Stimulated activated CD8-positive, alpha-beta memory T cell treated with anti-CD3 and anti-CD28 coated beads, Interleukin-12 subunit alpha, Interleukin-12 subunit beta, amount 100 ng/mL, for 4 hours (primary cell): ENCODE results near the gene NDUFS1.
"Not testable (repeated sequence)": the region's sequence is repeated elsewhere in the genome, so short reads cannot be mapped to it uniquely, and the experiment has no call there.

Experiments
- DNase-seq: peaks from one replicate; pipeline ENCODE4 v3.0.0-alpha.2; 2020; ENCODE audit warnings: low read depth

Gene NDUFS1

DNA sequence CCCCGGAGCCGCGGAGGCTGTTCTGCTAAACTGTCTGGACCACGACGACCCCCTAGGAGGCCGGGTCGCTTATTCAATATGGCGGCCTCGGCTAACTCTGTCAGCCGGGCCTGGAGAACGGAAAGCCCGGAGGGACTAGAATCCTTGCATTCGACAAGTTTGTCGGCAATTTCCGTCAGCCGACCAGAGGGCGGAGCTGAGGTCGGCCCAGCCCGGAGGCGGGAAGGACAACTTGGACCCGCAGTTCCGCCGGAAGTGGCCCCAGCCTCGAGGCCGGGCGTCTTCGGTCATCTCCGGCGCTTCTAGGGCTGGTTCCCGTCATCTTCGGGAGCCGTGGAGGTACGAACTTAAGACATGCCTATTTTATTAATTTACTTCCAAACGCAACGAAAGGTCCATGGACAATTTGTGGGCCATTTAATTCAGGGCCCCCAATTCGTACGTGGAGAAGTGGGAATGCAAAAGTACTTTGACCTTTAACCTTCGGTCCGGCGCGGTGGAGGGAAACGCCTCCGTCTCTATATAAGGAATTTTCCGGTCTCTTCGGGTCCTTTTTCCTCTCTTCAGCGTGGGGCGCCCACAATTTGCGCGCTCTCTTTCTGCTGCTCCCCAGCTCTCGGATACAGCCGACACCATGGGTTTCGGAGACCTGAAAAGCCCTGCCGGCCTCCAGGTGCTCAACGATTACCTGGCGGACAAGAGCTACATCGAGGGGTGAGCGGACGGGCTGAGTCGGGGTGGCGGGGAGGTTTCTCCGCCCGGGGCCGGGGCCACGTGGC lies at the start of gene NDUFS1, which contains the start of gene EEF1B2:
TSS of gene NDUFS1 (minus strand) at position 99 of the 779 bp plus-strand sequence. CDS start 5,766 bp downstream, outside the sequence.
TSS of gene EEF1B2 (plus strand) at position 550 of the 779 bp plus-strand sequence. CDS start at position 635, 85 bp downstream.
- peak; percentile 95 for DNase-seq

DNA sequence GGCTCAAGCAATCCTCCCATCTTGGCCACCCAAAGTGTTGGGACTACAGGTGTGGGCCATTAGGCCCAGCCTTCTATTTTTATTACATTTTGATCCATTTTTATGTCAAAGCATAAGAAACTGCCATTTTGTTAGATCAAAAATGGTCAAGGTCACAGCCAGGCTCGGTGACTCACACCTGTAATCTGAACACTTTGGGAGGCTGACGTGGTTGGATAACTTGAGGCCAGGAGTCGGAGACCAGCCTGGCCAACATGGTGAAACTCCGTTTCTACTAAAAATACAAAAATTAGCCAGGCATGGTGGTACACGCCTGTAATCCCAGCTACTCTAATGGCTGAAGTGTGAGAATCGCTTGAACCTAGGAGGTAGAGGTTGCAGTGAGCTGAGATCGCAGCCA lies 49.7 kb upstream of the NDUFS1 start:
- no peak for DNase-seq

DNA sequence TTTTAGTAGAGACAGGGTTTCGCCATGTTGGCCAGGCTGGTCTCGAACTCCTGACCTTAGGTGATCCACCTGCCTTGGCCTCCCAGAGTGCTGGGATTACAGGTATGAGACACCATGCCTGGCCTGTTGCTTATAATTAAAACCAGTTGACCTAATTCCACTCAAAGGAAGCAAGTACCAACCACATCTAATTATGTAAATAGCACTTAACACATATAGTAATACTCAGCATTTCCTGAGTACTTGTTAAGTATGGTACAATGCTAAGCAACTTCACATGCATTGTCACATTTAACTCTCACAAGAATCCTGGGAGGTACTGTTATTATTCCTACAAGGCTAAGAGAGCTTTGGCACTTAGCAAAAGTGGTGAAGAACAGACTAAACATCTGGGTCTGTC lies 48.1 kb upstream of the NDUFS1 start:
- DNase-seq = not testable (repeated sequence)

DNA sequence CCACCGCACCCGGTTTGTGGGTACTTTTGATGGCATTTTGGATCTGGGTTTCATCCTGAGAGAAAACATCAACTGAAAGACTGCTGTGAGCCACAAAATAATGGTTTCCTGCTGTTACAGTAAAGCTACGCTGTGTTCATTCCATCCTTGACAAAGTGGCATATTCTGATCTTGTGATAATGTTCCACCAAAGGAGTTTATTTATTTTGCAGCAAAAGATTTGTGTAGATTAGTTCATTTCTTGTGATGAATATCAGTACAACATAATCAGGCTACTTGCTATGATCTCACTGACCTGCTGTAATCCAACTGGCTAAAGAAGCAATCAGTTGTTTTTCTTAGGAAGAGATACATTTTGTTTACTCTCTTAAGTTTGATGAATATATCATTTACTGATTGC lies 45.5 kb upstream of the NDUFS1 start:
- DNase-seq = no peak

DNA sequence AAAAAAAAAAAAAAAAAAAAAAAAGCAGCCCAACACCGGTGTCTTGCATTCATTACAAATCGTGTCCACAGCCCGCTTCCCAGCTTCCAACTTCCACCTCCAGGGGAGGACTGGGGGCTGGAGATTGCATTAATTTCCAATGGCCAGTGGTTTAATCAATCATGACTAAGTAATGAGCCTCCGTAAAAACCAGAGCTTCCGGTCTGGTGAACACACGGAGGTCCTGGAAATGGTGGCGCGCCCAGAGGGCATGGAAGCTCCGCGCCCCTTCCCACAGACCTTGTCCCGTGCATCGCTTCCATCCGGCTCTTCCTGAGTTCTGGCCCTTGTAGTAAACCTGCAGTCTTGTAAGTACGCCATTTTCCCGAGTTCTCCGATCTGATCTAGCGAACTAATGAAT lies 44.1 kb upstream of the NDUFS1 start:
- DNase-seq = no peak

DNA sequence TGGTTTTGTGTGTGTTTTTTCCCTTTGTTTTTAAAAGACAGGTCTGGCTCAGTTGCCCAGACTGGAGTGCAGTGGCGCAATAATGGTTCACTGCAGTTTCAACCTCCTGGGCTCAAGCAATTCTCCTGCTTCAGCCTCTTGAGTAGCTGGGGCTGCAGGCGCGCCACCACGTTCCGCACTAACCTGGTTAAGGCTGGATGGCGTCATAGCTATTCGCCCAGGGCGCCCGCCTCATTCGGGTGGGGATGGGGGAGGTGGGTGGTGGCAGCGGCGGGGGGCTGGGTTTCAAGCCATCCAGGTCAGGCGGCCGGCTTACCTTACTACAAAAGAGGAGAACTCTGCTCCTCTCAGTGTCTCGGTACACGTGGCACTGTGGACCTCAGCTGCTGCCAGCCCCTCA lies 43.2 kb upstream of the NDUFS1 start:
- DNase-seq = no peak

DNA sequence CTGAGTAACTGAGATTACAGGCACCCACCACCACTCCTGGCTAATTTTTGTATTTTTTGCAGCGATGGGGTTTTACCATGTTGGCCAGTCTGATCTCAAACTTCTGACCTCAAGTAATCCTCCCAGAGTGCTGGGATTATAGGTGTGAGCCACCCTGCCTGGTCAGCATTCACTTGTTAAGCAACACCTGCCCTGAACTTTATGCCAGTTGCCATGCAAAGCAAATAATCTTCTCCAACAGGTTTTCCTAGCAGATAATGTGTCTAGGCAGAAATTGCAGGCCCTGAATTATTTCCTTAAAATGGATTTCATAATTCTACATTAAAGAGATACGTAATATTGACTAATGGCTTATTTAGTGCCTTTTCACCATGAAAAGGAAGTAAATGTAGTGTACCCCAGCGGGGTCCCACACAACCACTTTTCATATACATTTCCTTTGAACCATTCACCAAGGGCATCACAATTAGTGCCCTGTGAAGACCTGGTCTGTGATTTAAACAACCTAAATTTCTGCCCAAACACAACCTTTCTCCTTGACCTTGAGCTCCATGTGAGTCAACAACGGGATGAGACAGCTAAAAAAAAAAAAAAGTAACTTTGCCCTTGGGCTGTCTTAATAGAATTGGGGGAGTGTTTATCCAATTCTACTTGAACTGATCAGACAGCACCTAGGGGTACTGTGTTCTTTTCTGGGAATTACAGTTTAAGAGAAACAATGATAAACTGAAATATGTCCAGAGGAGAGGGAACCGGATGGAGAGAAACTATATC lies 42.0 kb upstream of the NDUFS1 start:
- no peak for DNase-seq

DNA sequence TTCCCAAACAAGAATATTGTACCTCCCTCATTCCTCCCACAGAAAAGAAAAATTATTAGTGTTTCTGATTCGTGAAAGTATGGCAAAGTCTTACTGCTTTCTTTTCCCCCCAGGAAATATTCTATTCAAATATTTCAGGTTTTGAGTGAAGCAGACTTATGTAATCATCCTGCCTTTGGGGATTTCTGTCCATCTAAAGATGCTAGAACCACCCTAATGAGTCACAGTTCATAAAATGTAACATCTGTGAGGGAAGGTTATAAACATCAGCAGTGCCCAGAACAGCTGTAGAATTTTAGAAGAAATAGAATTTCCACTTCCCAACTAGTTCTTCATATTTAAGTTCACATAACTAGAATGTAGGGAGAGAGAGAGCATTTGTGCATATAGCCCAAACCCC lies 39.4 kb upstream of the NDUFS1 start:
- DNase-seq = no peak

DNA sequence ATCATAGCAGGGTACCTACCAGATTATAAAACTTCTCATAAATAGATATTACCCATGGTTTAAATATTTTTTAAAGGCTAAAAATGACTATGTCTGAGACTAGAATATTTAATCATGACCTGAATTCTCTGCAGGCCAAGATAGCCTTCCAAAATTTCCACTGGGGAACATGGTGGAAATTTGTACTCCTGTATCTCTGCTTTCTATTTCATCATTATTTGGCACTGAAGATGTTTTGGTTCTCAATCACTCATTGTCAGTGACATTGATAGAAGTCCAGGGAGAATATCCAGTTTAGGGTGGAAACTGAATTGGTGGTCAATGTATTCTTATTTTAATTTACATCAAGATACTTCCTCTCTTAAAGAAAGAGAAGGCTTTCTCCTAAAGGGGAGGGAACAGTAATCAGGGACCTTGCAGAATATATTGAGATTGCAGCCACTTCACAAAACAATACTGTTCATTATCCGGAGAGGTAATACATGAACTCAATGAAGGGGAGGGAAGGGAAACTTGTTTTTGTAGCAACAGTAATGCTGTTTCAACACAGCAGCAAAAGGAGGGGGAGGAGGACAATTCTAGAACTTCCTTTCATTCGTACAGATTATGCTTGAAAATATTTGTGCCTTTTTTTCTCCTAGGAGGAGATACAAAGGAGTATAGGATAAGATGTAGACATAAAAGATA lies 34.6 kb upstream of the NDUFS1 start:
- DNase-seq = no peak

DNA sequence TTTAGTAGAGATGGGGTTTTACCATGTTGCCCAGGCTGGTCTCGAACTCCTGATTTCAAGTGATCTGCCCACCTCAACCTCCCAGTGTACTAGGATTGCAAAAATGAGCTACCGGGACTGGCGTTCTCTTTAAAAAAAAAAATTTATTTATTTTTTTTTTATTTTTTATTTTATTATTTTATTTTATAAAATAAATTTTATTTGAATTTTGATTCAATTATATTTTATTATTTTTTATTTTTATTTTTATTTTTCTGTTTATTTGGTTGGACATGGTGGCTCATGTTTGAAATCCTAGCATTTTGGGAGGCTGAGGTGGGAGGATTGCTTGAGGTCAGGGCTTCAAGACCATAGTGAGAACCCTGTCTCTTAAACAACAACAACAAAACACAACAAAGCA lies 32.9 kb upstream of the NDUFS1 start:
- no peak for DNase-seq

DNA sequence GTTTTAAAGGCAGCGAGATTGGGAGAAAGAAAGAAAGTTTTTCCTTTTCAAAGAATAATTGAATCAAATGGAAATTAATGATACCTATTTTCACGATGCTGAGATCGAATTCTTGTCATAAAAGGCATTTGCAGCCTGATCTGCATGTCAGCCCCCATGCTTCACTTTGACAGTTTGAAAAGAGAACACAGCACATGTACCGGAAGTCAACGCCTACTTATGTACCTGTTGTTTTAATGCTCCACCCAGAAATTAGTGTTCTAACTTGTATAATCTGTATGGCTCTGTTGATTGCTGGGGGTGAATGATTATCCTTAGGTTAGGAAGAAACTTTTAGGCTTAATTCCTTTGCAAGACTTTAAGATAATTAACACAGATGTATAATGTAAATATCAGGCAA lies 31.4 kb upstream of the NDUFS1 start:
- no peak for DNase-seq

DNA sequence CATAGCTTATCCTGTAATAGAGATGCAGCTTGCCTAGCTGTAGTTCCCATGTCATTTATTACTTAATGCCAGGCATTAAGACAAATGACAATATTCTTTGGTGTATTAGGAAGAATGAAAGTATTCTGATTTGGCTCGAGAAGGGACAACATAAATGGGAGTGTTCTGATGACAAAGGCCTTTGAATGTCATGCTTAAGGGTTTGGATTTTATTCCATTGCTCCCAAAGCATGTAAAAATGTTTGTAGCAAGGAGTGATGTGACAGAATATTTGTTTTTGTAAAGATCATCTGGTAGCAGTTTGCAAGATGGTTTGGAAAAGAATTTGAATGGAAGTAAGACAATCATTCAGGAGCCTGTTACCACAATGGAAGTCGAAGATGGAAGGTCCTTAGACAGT lies 30.9 kb upstream of the NDUFS1 start:
- DNase-seq = no peak

DNA sequence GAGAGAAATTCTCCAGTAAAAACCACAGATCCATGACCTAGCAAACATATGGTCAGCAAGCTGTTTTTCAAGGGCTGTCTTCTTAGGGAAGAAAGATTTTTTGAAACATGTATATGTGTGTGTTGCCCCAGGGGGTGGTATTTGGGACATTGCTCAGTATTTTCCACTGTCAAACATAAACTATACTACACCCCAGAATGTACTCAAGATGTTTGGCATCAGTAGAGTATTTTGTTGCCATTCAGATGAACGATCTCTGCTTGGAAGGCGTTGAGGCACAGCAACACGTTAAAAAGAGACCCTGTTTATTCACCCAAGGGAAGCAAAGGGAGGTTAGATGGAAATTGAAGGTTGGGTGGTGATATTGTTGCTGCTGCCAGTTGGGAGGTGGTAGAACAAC lies 30.4 kb upstream of the NDUFS1 start:
- no peak for DNase-seq

DNA sequence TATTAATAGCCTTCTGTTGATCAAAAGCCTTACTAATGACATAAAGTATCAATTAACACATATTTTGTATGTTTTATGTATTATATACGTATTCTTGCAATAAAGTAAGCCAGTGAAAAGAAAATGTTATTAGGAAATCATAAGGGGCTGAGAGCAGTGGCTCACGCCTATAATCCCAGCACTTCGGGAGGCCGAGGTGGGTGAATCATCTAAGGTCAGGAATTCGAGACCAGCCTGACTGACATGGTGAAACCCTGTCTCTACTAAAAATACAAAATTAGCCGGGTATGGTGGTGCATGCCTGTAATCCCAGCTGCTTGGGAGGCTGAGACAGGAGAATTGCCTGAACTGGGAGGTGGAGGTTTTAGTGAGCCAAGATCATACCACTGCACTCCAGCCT lies 22.3 kb upstream of the NDUFS1 start:
- not testable (repeated sequence) for DNase-seq

DNA sequence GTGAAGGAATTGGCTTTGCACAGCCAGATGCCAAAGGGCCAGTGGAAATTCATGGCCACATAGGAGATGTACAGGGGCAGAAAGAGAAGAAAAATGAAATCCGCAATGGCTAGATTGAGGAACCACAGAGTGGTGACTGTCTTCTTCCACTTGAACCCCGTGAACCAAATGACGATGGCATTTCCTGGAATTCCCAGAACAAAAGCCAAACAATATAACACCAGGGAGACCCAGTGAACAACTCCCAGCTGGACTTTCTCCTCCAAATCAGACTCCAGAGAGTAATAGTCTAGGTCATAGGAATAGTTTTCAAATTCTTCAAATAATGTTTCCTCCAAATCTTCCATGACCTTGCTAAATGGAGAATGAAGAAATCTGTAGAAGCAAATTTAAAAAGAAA lies 17.7 kb upstream of the NDUFS1 start:
- no peak for DNase-seq

DNA sequence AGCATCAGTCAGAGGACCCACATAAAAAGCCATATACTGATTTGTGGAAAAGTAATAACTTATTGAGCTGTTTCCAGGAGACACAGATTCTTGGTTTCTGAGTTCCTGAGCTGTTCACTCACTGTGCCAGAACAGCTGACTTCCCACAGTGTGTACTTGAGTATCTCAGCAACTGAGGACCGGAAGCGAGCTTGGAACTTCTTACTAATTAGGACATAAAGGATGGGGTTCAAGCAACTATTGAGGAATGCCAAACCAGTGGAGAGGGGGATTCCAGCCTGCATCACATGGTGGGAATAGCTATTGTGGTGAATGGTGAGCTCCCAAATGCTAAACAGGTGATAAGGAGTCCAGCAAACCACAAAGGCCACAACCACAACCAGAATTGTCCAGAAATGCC lies 16.9 kb upstream of the NDUFS1 start:
- no peak for DNase-seq

DNA sequence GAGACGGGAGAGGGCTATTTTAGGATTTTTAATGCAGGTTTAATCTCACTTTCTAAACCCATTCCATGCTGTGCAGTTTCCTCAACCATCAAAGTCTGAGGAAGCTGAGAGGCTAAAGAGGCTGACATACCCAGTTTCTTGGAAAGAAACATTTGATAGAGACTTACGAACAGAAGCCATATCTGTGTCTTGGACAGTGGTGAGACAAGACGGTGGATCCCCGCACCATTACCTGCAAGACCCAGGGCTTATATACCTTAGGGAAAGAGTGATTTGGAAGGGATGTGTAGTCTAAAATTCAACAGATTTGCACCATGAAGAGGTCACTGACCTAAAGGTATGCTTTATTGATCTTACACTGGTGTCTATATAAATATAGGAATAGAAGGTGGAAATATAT lies 13.9 kb upstream of the NDUFS1 start:
- DNase-seq = no peak

DNA sequence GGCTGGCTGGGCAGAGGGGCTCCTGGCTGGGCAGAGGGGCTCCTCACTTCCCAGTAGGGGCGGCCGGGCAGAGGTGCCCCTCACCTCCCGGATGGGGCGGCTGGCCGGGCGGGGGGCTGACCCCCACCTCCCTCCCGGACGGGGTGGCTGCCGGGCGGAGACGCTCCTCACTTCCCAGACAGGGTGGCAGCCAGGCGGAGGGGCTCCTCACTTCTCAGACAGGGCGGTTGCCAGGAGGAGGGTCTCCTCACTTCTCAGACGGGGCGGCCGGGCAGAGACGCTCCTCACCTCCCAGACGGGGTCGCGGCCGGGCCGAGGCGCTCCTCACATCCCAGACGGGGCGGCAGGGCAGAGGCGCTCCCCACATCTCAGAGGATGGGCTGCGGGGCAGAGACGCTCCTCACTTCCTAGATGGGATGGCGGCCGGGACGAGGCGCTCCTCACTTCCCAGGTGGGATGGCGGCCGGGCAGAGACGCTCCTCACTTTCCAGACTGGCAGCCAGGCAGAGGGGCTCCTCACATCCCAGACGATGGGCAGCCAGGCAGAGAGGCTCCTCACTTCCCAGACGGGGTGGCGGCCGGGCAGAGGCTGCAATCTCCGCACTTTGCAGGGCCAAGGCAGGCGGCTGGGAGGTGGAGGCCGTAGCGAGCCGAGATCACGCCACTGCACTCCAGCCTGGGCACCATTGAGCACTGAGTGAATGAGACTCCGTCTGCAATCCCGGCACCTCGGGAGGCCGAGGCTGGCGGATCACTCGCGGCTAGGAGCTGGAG lies 12.6 kb upstream of the NDUFS1 start:
- DNase-seq = not testable (repeated sequence)

DNA sequence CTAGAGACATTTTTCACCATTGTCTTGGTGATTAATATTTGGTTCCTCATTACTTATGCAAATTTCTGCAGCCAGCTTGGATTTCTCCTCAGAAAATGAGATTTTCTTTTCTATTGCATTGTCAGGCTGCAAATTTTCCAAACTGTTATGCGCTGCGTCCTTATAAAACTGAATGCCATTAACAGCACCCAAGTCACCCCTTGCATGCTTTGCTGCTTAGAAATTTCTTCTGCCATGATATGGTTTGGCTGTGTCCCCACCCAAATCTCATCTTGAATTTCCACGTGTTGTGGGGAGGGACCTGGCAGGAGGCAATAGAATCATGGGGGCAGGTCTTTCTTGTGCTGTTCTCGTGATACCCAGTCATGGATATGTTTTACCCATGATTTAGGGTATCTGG lies 9.0 kb upstream of the NDUFS1 start:
- not testable (repeated sequence) for DNase-seq

DNA sequence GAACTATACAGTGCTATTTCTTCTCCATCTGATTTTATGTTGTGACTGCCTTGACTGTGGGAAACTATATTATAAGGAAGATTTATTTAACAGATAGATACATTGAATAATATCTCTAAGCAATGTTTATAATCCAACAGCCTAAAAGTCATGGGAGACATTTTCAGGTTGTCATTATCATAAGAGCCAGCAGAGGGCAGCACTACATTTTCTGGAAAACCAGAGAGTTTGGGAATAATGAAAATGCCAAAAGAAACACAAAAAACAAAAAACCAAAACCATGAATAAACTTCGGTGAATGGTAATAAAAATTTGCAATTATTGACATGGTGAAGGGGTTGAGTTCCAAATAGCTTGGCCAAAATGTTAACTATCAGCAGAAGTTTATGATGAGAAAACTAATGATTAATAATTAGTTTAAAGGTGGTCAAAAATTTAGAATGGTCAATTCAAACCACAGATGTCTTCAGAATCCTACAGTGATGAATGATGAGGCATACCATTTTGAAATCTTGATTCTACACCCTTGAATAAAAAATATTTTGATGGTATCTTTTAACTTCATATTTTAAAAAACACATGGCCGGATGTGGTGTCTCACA lies 5.1 kb upstream of the NDUFS1 start:
- no peak for DNase-seq

DNA sequence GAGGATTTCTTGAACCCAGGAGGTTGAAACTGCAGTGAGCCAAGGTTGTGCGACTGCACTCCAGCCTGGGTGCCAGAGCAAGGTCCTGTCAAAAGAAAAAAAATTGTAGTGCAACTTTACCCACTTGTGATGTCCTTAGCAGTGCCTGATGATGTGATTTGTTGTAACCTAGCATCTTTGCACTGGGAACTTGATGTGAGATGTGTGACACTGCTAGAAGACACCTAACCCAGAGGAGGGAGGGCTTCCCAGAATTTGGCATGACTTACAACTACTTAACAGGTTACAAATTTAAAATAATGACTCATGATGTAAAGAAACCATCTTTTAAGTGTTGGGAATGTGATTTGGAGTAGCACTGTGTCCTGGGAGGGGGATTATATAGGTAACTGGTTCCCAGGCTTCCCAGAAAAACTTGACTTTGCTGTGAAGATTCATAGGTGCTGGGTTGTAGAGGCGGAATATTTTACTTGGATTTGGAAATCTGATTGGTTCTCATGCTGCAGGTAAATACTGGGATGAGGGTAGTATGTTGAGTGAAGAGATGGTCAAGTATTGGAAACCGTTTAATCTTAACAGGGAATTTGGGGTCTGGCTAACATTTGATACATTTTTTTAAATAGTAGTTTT lies 4.1 kb upstream of the NDUFS1 start:
- no peak for DNase-seq
